ENCODE data around the gene NEBL. TPM values are rescaled to one million over a fixed set of nuclear protein-coding genes. Genes with fewer than 3 reads are reported as not detected.
"Not testable (repeated sequence)": the region's sequence is repeated elsewhere in the genome, so short reads cannot be mapped to it uniquely, and the experiment has no call there.

NEBL gene
- total RNA-seq, 1 experiment from 2014 or later: 16.6 TPM

GRCh38 chr10:20939414-20939813 lies 42.3 kb upstream of the NEBL start:
- intact Hi-C loops (cut with micrococcal nuclease); RAD21 ChIA-PET (ENCODE audit: low non-redundant PET in 1 of 2, low total read pairs in 2 of 2, uncharacterized antibody in 2 of 2, unreplicated experiment in 2 of 2); H3K4me3 ChIP-seq (replicated peaks in 1 of 2; ENCODE audit: low read depth in 1 of 2, low read length in 2 of 2); H2AFZ ChIP-seq (ENCODE audit: low read depth, low read length, poor library complexity, severe bottlenecking); POLR2A ChIA-PET; H3K27ac ChIP-seq (ENCODE audit: low read depth, low read length); H3K4me2 ChIP-seq (ENCODE audit: low read length); ATAC-seq; CTCF ChIA-PET; BruUV-seq (replicated peaks); H3K9me3 ChIP-seq (ENCODE audit: control insufficient read depth in 1 of 2, insufficient read depth in 1 of 2, low read depth in 1 of 2, low read length in 2 of 2); H3K36me3 ChIP-seq (ENCODE audit: control insufficient read depth in 1 of 2, insufficient read depth in 2 of 2, low read length in 2 of 2); H3K79me2 ChIP-seq (ENCODE audit: insufficient read depth, low read length); DNase-seq (ENCODE audit: low read depth, low spot score); H3K4me1 ChIP-seq (ENCODE audit: control insufficient read depth in 1 of 2, insufficient read depth in 2 of 2, low read length in 2 of 2); H4K20me1 ChIP-seq (ENCODE audit: insufficient read depth); H3K27me3 ChIP-seq (ENCODE audit: insufficient read depth, low read length); H3K9ac ChIP-seq (ENCODE audit: low read length); H3K9me2 ChIP-seq (ENCODE audit: insufficient read depth): not testable (repeated sequence)

GRCh38 chr10:20936396-20936795 lies 39.3 kb upstream of the NEBL start:
- ChIA-PET RAD21 (ENCODE audit: low non-redundant PET in 1 of 2, low total read pairs in 2 of 2, uncharacterized antibody in 2 of 2, unreplicated experiment in 2 of 2) (no interaction called here), POLR2A (no interaction called here), CTCF (no interaction called here)
- Histone ChIP-seq H3K27ac (ENCODE audit: low read depth, low read length) (no peak overlapping the region), H3K79me2 (ENCODE audit: insufficient read depth, low read length) (no peaks in the 10 kb centered on the region), H3K36me3 (ENCODE audit: control insufficient read depth in 1 of 2, insufficient read depth in 2 of 2, low read length in 2 of 2) (no peaks in the 10 kb centered on the region), H3K4me2 (ENCODE audit: low read length) (no peak overlapping the region), H3K9ac (ENCODE audit: low read length) (no peak overlapping the region), H4K20me1 (ENCODE audit: insufficient read depth) (no peaks in the 10 kb centered on the region), H3K27me3 (ENCODE audit: insufficient read depth, low read length) (no peaks in the 10 kb centered on the region), H3K9me3 (ENCODE audit: control insufficient read depth in 1 of 2, insufficient read depth in 1 of 2, low read depth in 1 of 2, low read length in 2 of 2) (no peaks in the 10 kb centered on the region), H3K4me1 (ENCODE audit: control insufficient read depth in 1 of 2, insufficient read depth in 2 of 2, low read length in 2 of 2) (no peaks in the 10 kb centered on the region), H2AFZ (ENCODE audit: low read depth, low read length, poor library complexity, severe bottlenecking) (no peak overlapping the region), H3K9me2 (ENCODE audit: insufficient read depth) (no peaks in the 10 kb centered on the region), H3K4me3 (replicated peaks in 1 of 2; ENCODE audit: low read depth in 1 of 2, low read length in 2 of 2) (no peak overlapping the region)
- ATAC-seq (no peak), DNase-seq (ENCODE audit: low read depth, low spot score) (no peak)
- intact Hi-C loops (cut with micrococcal nuclease): no loop called here
- BruUV-seq (replicated peaks): no TSS peak
- no peak for TF ChIP-seq FOSL1 (IDR thresholded peaks at IDR 0.05; ENCODE audit: low read depth)
- no peak for TF ChIP-seq CTCF (IDR thresholded peaks at IDR 0.05 in 2 of 3, conservative IDR thresholded peaks at IDR 0.05 in 1 of 3; ENCODE audit: borderline replicate concordance in 1 of 3, insufficient read depth in 1 of 3, low read depth in 2 of 3, low read length in 2 of 3)
- no peak for TF ChIP-seq SIN3A (IDR thresholded peaks at IDR 0.05; ENCODE audit: low read depth)
- TF ChIP-seq ZBTB33 (IDR thresholded peaks at IDR 0.05; ENCODE audit: extremely low read depth, insufficient replicate concordance, low read length): no peak
- no peak for TF ChIP-seq CBX3 (IDR thresholded peaks at IDR 0.05; ENCODE audit: low read depth)

Data from HCT116 (cell line).